GM18520 (cell line): ENCODE results near the gene MSX2.

ENCODE experiments used
- ATAC-seq: cut with Tn5 transposase; IDR thresholded peaks from one replicate; pipeline ENCODE4 v1.9.1; 2021; ENCODE audit not compliant: unreplicated experiment

MSX2 gene

GRCh38 chr5:174717826-174718455 is 6.4 kb upstream of the MSX2 start:
- ATAC-seq: no peak

- no peak for ATAC-seq
Observed at GRCh38 chr5:174718880-174719610, 5.3 kb upstream of the MSX2 start.

GRCh38 chr5:174719793-174720611 is 4.4 kb upstream of the MSX2 start:
- ATAC-seq: no peak

GRCh38 chr5:174720612-174721529 is 3.5 kb upstream of the MSX2 start:
- no peak for ATAC-seq

GRCh38 chr5:174721530-174722432 is 2.6 kb upstream of the MSX2 start:
- ATAC-seq: no peak

- no peak for ATAC-seq
Observed at GRCh38 chr5:174722500-174722899, 1.9 kb upstream of the MSX2 start.

GRCh38 chr5:174723315-174723978 is 935 bp upstream of the MSX2 start:
- no peak for ATAC-seq

GRCh38 chr5:174723979-174724483 is 351 bp upstream of the MSX2 start:
- no peak for ATAC-seq

- ATAC-seq: no peak
Observed at GRCh38 chr5:174725261-174725990, 1.0 kb downstream of the MSX2 start.

GRCh38 chr5:174725991-174726601 is 1.7 kb downstream of the MSX2 start:
- no peak for ATAC-seq

GRCh38 chr5:174726916-174727793 is 2.8 kb downstream of the MSX2 start:
- ATAC-seq: no peak

- ATAC-seq: no peak
Observed at GRCh38 chr5:174727794-174728680, 3.7 kb downstream of the MSX2 start.

- no peak for ATAC-seq
Observed at GRCh38 chr5:174729075-174729680, 4.8 kb downstream of the MSX2 start.

- no peak for ATAC-seq
Observed at GRCh38 chr5:174731214-174732035, 7.0 kb downstream of the MSX2 start.
